DOHH2 (cell line): Measurements from ENCODE around the gene SART3.

Experiments used
- H3F3A ChIP-seq: fragments of 200-600 bp; sonication (generic), shearing (Covaris generic); 2 replicates; pipeline ENCODE4 v1.6.0; 2016; ENCODE audit warnings: antibody characterized with exemption, mild to moderate bottlenecking; ENCODE audit not compliant: control insufficient read depth, insufficient read depth
- H3K27ac ChIP-seq: fragments of 200-600 bp; sonication (generic); 2 replicates; pipeline ENCODE4 v1.5.1; 2014; ENCODE audit warnings: low read depth, mild to moderate bottlenecking, low read length, moderate library complexity
- H3K27me3 ChIP-seq: fragments of 200-600 bp; sonication (generic); 2 replicates; pipeline ENCODE4 v1.6.1; 2014; ENCODE audit warnings: mild to moderate bottlenecking, low read length, mixed read lengths; ENCODE audit not compliant: control insufficient read depth
- H3K36me3 ChIP-seq: fragments of 200-600 bp; sonication (generic); 2 replicates; pipeline ENCODE4 v1.6.1; 2014; ENCODE audit warnings: mild to moderate bottlenecking, low read length, moderate library complexity, mixed read lengths; ENCODE audit not compliant: control insufficient read depth
- H3K4me1 ChIP-seq: fragments of 200-600 bp; sonication (generic); 2 replicates; pipeline ENCODE4 v1.6.1; 2014; ENCODE audit warnings: mild to moderate bottlenecking, low read length, mixed read lengths; ENCODE audit not compliant: control insufficient read depth
- H3K4me2 ChIP-seq: fragments of 200-600 bp; sonication (generic); 2 replicates; pipeline ENCODE4 v1.6.0; 2014; ENCODE audit warnings: mild to moderate bottlenecking, low read length, moderate library complexity
- H3K4me3 ChIP-seq: fragments of 200-600 bp; sonication (generic); 2 replicates; pipeline ENCODE4 v1.5.1; 2014; ENCODE audit warnings: mild to moderate bottlenecking, low read length, mixed read lengths
- H3K79me2 ChIP-seq: fragments of 200-600 bp; sonication (generic); 2 replicates; pipeline ENCODE4 v1.6.1; 2014; ENCODE audit warnings: mild to moderate bottlenecking, low read length, mixed read lengths; ENCODE audit not compliant: control insufficient read depth
- H3K9me2 ChIP-seq: fragments of 200-600 bp; sonication (generic); replicated peaks from 2 replicates; pipeline ENCODE4 v1.6.1; 2014; ENCODE audit warnings: mild to moderate bottlenecking, low read length, mixed read lengths; ENCODE audit not compliant: control insufficient read depth
- H3K9me3 ChIP-seq: fragments of 200-600 bp; sonication (generic); 2 replicates; pipeline ENCODE4 v1.6.1; 2014; ENCODE audit warnings: antibody characterized with exemption, low read length, mixed read lengths; ENCODE audit not compliant: control insufficient read depth, insufficient read depth
- H4K20me1 ChIP-seq: fragments of 200-600 bp; sonication (generic); 2 replicates; pipeline ENCODE4 v1.6.0; 2014; ENCODE audit warnings: low read depth, mild to moderate bottlenecking, antibody characterized with exemption, low read length, moderate library complexity; ENCODE audit not compliant: control insufficient read depth, insufficient read depth
- EZH2phosphoT487 ChIP-seq: fragments of 200-600 bp; sonication (generic); IDR thresholded peaks from 2 replicates; pipeline ENCODE4 v1.6.1; 2017; ENCODE audit warnings: borderline replicate concordance, mild to moderate bottlenecking, antibody characterized with exemption, low read length, moderate library complexity, mixed read lengths
- TF ChIP-seq, protein P1 (sequence below): fragments of 200-600 bp; sonication (generic); IDR thresholded peaks from one replicate; pipeline ENCODE4 v1.5.1; 2014; ENCODE audit warnings: antibody characterized with exemption, mild to moderate bottlenecking, low read depth, low read length; ENCODE audit not compliant: poor library complexity, severe bottlenecking

SART3 gene

DNA sequence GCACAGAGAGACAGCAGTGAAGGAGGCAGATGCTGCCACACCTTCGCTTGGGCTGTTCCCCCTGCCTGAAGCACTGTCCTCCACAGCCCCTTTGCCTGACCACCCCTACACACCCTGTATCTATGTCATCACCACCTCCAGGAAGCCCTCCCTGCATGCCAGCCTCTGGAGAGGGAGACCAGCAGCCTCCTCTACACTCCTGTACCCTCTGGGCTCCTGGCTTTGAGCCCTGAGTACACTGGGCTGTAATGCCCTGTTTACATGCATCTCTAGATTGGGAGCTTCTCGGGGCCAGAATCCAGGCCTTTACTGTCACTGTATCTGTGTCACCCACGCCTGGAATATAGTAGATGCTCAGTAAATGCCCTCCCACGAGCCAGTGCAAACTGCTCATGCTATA lies 42.8 kb upstream of the SART3 start:
- no peaks in the 10 kb centered on the region for H3K79me2 ChIP-seq
- H3K27ac ChIP-seq = no peak overlapping the region
- no peaks in the 10 kb centered on the region for H3K9me2 ChIP-seq
- H4K20me1 ChIP-seq = no peaks in the 10 kb centered on the region
- H3K4me2 ChIP-seq = no peak overlapping the region
- H3K9me3 ChIP-seq = no peaks in the 10 kb centered on the region
- no peaks in the 10 kb centered on the region for H3K4me1 ChIP-seq
- no peak for TF ChIP-seq EZH2phosphoT487
- TF ChIP-seq, protein P1, sequence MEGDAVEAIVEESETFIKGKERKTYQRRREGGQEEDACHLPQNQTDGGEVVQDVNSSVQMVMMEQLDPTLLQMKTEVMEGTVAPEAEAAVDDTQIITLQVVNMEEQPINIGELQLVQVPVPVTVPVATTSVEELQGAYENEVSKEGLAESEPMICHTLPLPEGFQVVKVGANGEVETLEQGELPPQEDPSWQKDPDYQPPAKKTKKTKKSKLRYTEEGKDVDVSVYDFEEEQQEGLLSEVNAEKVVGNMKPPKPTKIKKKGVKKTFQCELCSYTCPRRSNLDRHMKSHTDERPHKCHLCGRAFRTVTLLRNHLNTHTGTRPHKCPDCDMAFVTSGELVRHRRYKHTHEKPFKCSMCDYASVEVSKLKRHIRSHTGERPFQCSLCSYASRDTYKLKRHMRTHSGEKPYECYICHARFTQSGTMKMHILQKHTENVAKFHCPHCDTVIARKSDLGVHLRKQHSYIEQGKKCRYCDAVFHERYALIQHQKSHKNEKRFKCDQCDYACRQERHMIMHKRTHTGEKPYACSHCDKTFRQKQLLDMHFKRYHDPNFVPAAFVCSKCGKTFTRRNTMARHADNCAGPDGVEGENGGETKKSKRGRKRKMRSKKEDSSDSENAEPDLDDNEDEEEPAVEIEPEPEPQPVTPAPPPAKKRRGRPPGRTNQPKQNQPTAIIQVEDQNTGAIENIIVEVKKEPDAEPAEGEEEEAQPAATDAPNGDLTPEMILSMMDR = no peak
- H3K36me3 ChIP-seq = no peaks in the 10 kb centered on the region
- H3K27me3 ChIP-seq = no peaks in the 10 kb centered on the region; the same call in 1 of the 2 replicates
- no peak overlapping the region for H3K4me3 ChIP-seq
- H3F3A ChIP-seq = peaks cover 2% of the 10 kb centered on the region; the same call in 1 of the 2 replicates

- no peaks in the 10 kb centered on the region for H4K20me1 ChIP-seq
- H3K27me3 ChIP-seq = no peaks in the 10 kb centered on the region
- H3K4me3 ChIP-seq = no peak overlapping the region
- no peaks in the 10 kb centered on the region for H3K9me3 ChIP-seq
- no peaks in the 10 kb centered on the region for H3K79me2 ChIP-seq
- peaks cover 2% of the 10 kb centered on the region; the same call in 1 of the 2 replicates for H3F3A ChIP-seq
- H3K4me1 ChIP-seq = no peaks in the 10 kb centered on the region
- H3K27ac ChIP-seq = no peak overlapping the region
- H3K9me2 ChIP-seq = no peaks in the 10 kb centered on the region
- H3K4me2 ChIP-seq = no peak overlapping the region
- no peaks in the 10 kb centered on the region for H3K36me3 ChIP-seq
- TF ChIP-seq EZH2phosphoT487 = no peak
- TF ChIP-seq, protein P1 = no peak
Observed at GRCh38 chr12:108602976-108603704, 42.2 kb upstream of the SART3 start.

DNA sequence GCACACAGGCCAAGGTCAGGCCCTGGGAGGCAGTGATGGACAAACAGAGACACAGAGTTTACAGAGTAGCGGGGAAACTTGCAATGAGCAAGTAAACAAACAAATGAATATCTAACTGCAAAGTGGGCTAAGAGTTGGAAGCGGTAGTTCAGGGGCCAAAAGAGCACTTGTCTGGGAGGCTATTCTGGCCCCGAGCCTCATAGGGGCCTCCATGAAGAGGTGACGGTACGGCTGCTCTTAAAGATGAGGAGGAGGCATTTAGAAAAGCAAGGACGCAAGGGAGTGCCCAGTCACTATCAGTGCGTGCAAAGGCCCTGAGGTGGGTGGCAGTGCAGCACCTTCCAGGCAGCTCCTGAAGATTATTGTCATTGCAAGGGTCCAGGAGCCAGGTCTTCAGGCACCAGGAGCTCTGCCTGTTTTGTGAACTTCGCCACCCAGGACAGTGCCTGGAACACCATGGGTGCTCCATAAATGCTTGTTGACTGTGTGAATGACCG lies 41.3 kb upstream of the SART3 start:
- H3F3A ChIP-seq = peaks cover 2% of the 10 kb centered on the region; the same call in 1 of the 2 replicates
- no peaks in the 10 kb centered on the region for H3K79me2 ChIP-seq
- H3K4me3 ChIP-seq = no peak overlapping the region
- H3K9me3 ChIP-seq = no peaks in the 10 kb centered on the region
- TF ChIP-seq, protein P1 = no peak
- no peak for TF ChIP-seq EZH2phosphoT487
- no peaks in the 10 kb centered on the region for H3K36me3 ChIP-seq
- no peaks in the 10 kb centered on the region for H3K27me3 ChIP-seq
- no peak overlapping the region for H3K4me2 ChIP-seq
- no peaks in the 10 kb centered on the region for H4K20me1 ChIP-seq
- no peaks in the 10 kb centered on the region for H3K9me2 ChIP-seq
- no peaks in the 10 kb centered on the region for H3K4me1 ChIP-seq
- H3K27ac ChIP-seq = no peak overlapping the region
